Measurements from ENCODE around the gene KATNBL1. TPM values are rescaled to one million over a fixed set of nuclear protein-coding genes. Genes with fewer than 3 reads are reported as not detected.

Gene KATNBL1
- total RNA-seq, result 64.0 and 79.2 TPM in 2 replicates

GRCh38 chr15:34209421-34210282 lies at the start of gene KATNBL1:
KATNBL1 (minus strand) TSS chr15:34210096; CDS start chr15:34163676, 46,420 bp downstream.

GRCh38 chr15:34101366-34102174 lies 108.3 kb downstream of the KATNBL1 start, which contains the start of the genes EMC7 and PGBD4:
EMC7 (minus strand) TSS chr15:34101862; CDS start chr15:34101839, 23 bp downstream.
PGBD4 (plus strand) TSS chr15:34102083; CDS start chr15:34102532, 449 bp downstream.

Other genes with a start within 250 kb of the KATNBL1 start
- gene CHRM5, start 241.6 kb downstream of the KATNBL1 start, total RNA-seq, result 0.75 TPM in 1 of 2 replicates, not detected in the other
- 28.9 and 37.0 TPM in 2 replicates for gene AVEN, start 170.9 kb downstream of the KATNBL1 start, total RNA-seq
- 44.7 and 49.5 TPM in 2 replicates for gene EMC7, start 108.2 kb downstream of the KATNBL1 start, total RNA-seq
- 2.0 and 2.6 TPM in 2 replicates for gene PGBD4, start 108.0 kb downstream of the KATNBL1 start, total RNA-seq
- gene EMC4, start 14.9 kb upstream of the KATNBL1 start, total RNA-seq, result 164 and 265 TPM in 2 replicates
- gene SLC12A6, start 127.7 kb upstream of the KATNBL1 start, total RNA-seq, result 25.0 and 29.5 TPM in 2 replicates
- gene NOP10, start 133.0 kb upstream of the KATNBL1 start, total RNA-seq, result 134 and 210 TPM in 2 replicates
- gene NUTM1, start 133.2 kb upstream of the KATNBL1 start, total RNA-seq, result not detected in 2 replicates
- gene LPCAT4, start 157.1 kb upstream of the KATNBL1 start, total RNA-seq, result 9.5 and 16.6 TPM in 2 replicates
- 29.4 and 37.6 TPM in 2 replicates for gene GOLGA8A, start 227.7 kb upstream of the KATNBL1 start, total RNA-seq

Measured in uterine smooth muscle cell (primary cell).